Transverse colon (tissue), 4 donors: ENCODE results near the gene USP46. TPM values are rescaled to one million over a fixed set of nuclear protein-coding genes. Genes with fewer than 3 reads are reported as not detected.
A peak's percentile ranks its signal among the peaks of the same experiment; 100 is the strongest.

Source experiments
- DNase-seq: peaks from one replicate; pipeline ENCODE4 v3.0.0-alpha.2; 2019
- H3K27ac ChIP-seq, 4 donors: fragments of 200-600 bp; sonication (generic); 2 replicates each; pipeline ENCODE4 v1.5.1; 2016 to 2018; ENCODE audit warnings: inconsistent platforms in 4 of 4
- H3K27me3 ChIP-seq: fragments of 200-600 bp; sonication (generic); 2 replicates; pipeline ENCODE4 v1.5.1; 2017; ENCODE audit warnings: inconsistent platforms
- H3K36me3 ChIP-seq, 4 donors: fragments of 200-600 bp; sonication (generic); 2 replicates each; pipeline ENCODE4 v1.5.1; 2017 to 2019; ENCODE audit warnings: inconsistent platforms in 4 of 4
- H3K4me1 ChIP-seq, 4 donors: fragments of 200-600 bp; sonication (generic); 2 replicates each; pipeline ENCODE4 v1.5.1; 2017 to 2020; ENCODE audit warnings: inconsistent platforms in 4 of 4
- H3K4me3 ChIP-seq, 4 donors: fragments of 200-600 bp; sonication (generic); 1 replicate in 1 of 4; 2 replicates in 3 of 4; pipeline versions ENCODE4 v1.5.1 to v1.6.1; 2017 to 2019; ENCODE audit warnings: inconsistent platforms in 4 of 4
- H3K9me3 ChIP-seq, 2 donors: fragments of 200-600 bp; sonication (generic); 2 replicates each; pipeline ENCODE4 v1.5.1; 2017 to 2019; ENCODE audit warnings: inconsistent platforms in 2 of 2
- CTCF ChIP-seq, 5 experiments: fragments of 200-600 bp in 3 of 5; fragments of 450-650 bp in 2 of 5; sonication (generic) in 3 of 5; IDR thresholded peaks; 1 replicate in 2 of 5; 2 replicates in 3 of 5; pipeline ENCODE4 v1.5.1; 2016 to 2017; ENCODE audit warnings: antibody characterized with exemption in 5 of 5, inconsistent platforms in 3 of 5, mild to moderate bottlenecking in 2 of 5, moderate library complexity in 1 of 5
- EP300 ChIP-seq: sonication (generic); formaldehyde crosslinking; IDR thresholded peaks from one replicate; pipeline ENCODE4 v1.6.1; 2017; ENCODE audit warnings: antibody characterized with exemption, low read depth
- POLR2A ChIP-seq: fragments of 450-650 bp; IDR thresholded peaks from one replicate; pipeline ENCODE4 v1.6.1; 2016; ENCODE audit warnings: antibody characterized with exemption, mild to moderate bottlenecking, moderate library complexity
- POLR2AphosphoS5 ChIP-seq, 3 donors: sonication (generic); formaldehyde crosslinking; IDR thresholded peaks; one replicate each; pipeline ENCODE4 v1.6.1; 2016; ENCODE audit warnings: antibody characterized with exemption in 3 of 3
- WGBS, 2 donors: methylation state at CpG; one replicate each; pipeline ENCODE4 v1.1.5; 2018; ENCODE audit warnings: low coverage in 1 of 2; 5-methylcytosine and 5-hydroxymethylcytosine counted together
- in situ Hi-C, 4 donors: fragments of 200-750 bp; cut with MboI; loops; one replicate each; pipeline versions ENCODE4 v1.15.0 to v1.15.1; 2017; ENCODE audit warnings: low sequenced_read_pairs in 3 of 4, low pct_ligation_motif_present in 1 of 4, low pct_unique_long_range_greater_than_20kb in 1 of 4
- intact Hi-C: fragments of 100-400 bp; cut with DNase I; formaldehyde crosslinking; loops from one replicate; pipeline ENCODE4 v1.15.1; 2023; ENCODE audit warnings: low total_unique reads
- total RNA-seq, 4 donors: library from RNA; depleted of rRNA; stranded (reverse); fragments of >200 nt; gene quantifications; one replicate each; pipeline ENCODE4 v1.1.0, GENCODE V29; 2016

The USP46 gene
- total RNA-seq, 4 donors from 2014 or later = 6.0 to 7.6 (median 6.8) TPM

DNA sequence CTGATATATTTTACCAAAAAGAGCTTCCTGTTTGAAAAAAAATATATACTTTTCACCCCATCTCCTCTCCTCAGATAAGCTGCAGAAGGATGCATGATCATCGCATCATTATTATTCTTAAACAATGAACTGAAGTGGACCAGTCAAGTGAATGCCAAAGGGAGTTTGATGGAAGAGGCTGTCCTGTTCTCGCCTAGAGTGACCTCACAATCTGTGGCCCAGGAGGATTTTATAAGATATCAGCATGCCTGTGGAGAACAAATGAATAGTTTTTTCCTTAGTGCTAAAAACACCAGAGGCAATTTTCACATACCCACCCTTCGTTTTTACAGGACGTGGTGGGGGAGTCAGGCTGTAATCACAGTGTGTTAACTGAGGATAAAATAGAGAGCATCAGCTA is 112.7 kb downstream of the USP46 start:
- H3K4me1 ChIP-seq = no peaks in the 10 kb centered on the region
- WGBS, 2 donors = 84 to 92% methylated on average over 4 of the region's 4 CpGs
- no peak overlapping the region for H3K27ac ChIP-seq
- DNase-seq = no peak
- H3K9me3 ChIP-seq = no peaks in the 10 kb centered on the region
- in situ Hi-C loops = loop anchor here (5.0 to 10.0 kb wide), 3 partner anchors 436 to 441 kb away; no protein-coding TSS in a partner anchor
- no peak overlapping the region for H3K4me3 ChIP-seq
- intact Hi-C loops = loop anchor here (5.0 kb wide), 1 partner anchor 436 kb away; no protein-coding TSS in a partner anchor
- no peaks in the 10 kb centered on the region for H3K36me3 ChIP-seq
- no peak for TF ChIP-seq CTCF (IDR thresholded peaks at IDR 0.05)
- TF ChIP-seq POLR2AphosphoS5 (IDR thresholded peaks at IDR 0.05) = no peak
- no peak for TF ChIP-seq POLR2A
- TF ChIP-seq EP300 = no peak
- H3K27me3 ChIP-seq = no peaks in the 10 kb centered on the region

DNA sequence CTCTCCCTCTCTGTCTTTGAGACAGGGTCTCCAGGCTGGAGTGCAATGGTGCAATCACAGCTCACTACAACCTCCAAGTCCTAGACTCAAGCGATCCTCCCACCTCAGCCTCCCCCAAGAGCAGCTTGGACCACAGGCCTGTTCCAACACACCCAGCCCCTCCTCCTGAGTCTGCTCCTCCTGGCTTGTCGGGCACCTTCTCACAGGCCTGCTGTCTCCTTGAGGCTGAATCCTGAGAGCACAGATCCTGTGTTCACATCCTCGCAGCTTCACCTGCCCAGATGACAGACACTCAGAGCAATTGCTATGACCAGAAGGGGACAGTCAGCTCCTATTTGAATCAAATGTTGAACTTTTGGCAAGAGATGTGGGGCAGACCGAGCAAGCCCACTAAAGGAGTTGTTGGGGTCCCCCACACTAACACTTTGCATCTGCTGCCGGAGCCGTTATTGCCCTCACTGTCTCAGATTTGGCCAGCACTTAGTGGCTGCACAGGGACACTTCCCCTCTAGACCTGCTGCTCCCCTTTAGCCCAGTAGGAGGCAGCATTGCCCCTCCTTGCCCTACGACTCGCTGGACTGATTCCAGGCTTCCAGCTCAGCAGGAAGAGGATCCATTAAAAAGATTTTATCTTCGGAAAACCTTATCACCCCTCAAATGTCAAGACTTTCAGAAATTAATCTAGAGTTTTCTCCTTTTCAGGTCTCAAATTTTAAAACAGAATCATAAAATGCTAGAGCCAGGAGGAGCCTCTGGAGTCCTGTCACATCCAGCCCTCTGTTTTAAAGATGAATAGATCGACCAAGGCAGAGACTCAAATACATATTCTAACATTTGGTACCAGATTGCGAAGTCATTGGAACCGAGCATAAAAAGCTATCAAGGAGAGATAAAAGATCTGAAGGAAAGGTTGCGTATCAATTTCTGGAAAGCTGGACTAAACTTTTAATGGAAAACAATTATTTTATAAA is 113.7 kb downstream of the USP46 start:
- peak; percentile 86 to 93 (median 89) for TF ChIP-seq CTCF (IDR thresholded peaks at IDR 0.05)
- TF ChIP-seq EP300 = no peak
- TF ChIP-seq POLR2AphosphoS5 (IDR thresholded peaks at IDR 0.05) = peak in 2 of 3 donors; percentile 57 to 74
- no peak for TF ChIP-seq POLR2A
- intact Hi-C loops (loop anchor here (5.0 kb wide), 1 partner anchor 437 kb away; no protein-coding TSS in a partner anchor), in situ Hi-C loops (loop anchor here (5.0 to 10.0 kb wide), 3 partner anchors 437 to 442 kb away; no protein-coding TSS in a partner anchor)
- DNase-seq = peak; percentile 79
- H3K4me3 ChIP-seq = no peak overlapping the region
- no peaks in the 10 kb centered on the region for H3K9me3 ChIP-seq
- H3K36me3 ChIP-seq = no peaks in the 10 kb centered on the region
- no peaks in the 10 kb centered on the region for H3K4me1 ChIP-seq
- no peaks in the 10 kb centered on the region for H3K27me3 ChIP-seq
- 37 to 78% methylated on average over 5 to 13 of the region's 13 CpGs for WGBS, 2 donors
- no peak overlapping the region for H3K27ac ChIP-seq

Other genes starting within 250 kb of the USP46 start
- gene ERVMER34-1, start 92.1 kb upstream of the USP46 start, total RNA-seq = under 1 TPM in 3 of 4 donors, not detected in 1; 0.20 to 0.32 (median 0.27) TPM
- under 1 TPM in 2 of 4 donors, not detected in 2; 0.55 to 0.64 TPM for gene RASL11B, start 203.0 kb upstream of the USP46 start, total RNA-seq